Stimulated activated CD4-positive, alpha-beta T cell treated with anti-CD3 and anti-CD28 coated beads, Interleukin-4, amount 100 ng/mL, for 4 hours (primary cell): ENCODE measurements around the gene NRL.

ENCODE experiments used
- DNase-seq, 2 experiments: peaks; one replicate each; pipeline ENCODE4 v3.0.0-alpha.2; 2020

The NRL gene

GRCh38 chr14:24098927-24099813, 15.6 kb downstream of the NRL start:
- no peak for DNase-seq

GRCh38 chr14:24098229-24098926, 16.4 kb downstream of the NRL start:
- no peak for DNase-seq

GRCh38 chr14:24096545-24097181, 18.1 kb downstream of the NRL start:
- DNase-seq = no peak

GRCh38 chr14:24095271-24096068, 19.3 kb downstream of the NRL start:
- DNase-seq = peak; percentile 49 to 59

GRCh38 chr14:24094841-24095270, 19.9 kb downstream of the NRL start:
- DNase-seq = no peak

GRCh38 chr14:24093901-24094840, 20.6 kb downstream of the NRL start, which contains the start of gene PCK2:
Gene PCK2, plus strand, starts transcription at chr14:24094311. Its CDS starts 95 bp downstream, at chr14:24094406.
- DNase-seq = peak; percentile 82 to 90

- no peak for DNase-seq
Measured at GRCh38 chr14:24093207-24093900, 21.4 kb downstream of the NRL start.

- DNase-seq = no peak
Measured at GRCh38 chr14:24092505-24093206, 22.1 kb downstream of the NRL start.

GRCh38 chr14:24092110-24092504, 22.6 kb downstream of the NRL start:
- DNase-seq = no peak

GRCh38 chr14:24089890-24090289, 24.9 kb downstream of the NRL start:
- DNase-seq = no peak

GRCh38 chr14:24088095-24088494, 26.7 kb downstream of the NRL start:
- DNase-seq = no peak

GRCh38 chr14:24087004-24087403, 27.7 kb downstream of the NRL start:
- no peak for DNase-seq

- DNase-seq = no peak
Measured at GRCh38 chr14:24086193-24086955, 28.4 kb downstream of the NRL start.

GRCh38 chr14:24085215-24085614, 29.5 kb downstream of the NRL start:
- no peak for DNase-seq

- no peak for DNase-seq
Measured at GRCh38 chr14:24084440-24084839, 30.3 kb downstream of the NRL start.

- DNase-seq = no peak
Measured at GRCh38 chr14:24083462-24083861, 31.3 kb downstream of the NRL start.

- no peak for DNase-seq
Measured at GRCh38 chr14:24082411-24083080, 32.2 kb downstream of the NRL start.

GRCh38 chr14:24081739-24082211, 33.0 kb downstream of the NRL start:
- DNase-seq = no peak
